IMR-90 (cell line): ENCODE measurements around the gene PSMD9. TPM values are rescaled to one million over a fixed set of nuclear protein-coding genes. Genes with fewer than 3 reads are reported as not detected.

Experiments used
- ATAC-seq: fragments of 200-7000 bp; cut with Tn5 transposase; 2 replicates; pipeline ENCODE4 v1.9.1; 2020; ENCODE audit warnings: low read depth, mild to moderate bottlenecking, moderate library complexity
- BruUV-seq: library from RNA; stranded (reverse); fragments of 400-500 nt; replicated peaks from 2 replicates; lab custom pipeline; 2021; lab: Mats Ljungman, UMichigan
- CTCF ChIA-PET: fragments of 300-600 bp; formaldehyde crosslinking; extraction: SDS; loops from one replicate; lab custom pipeline; 2021; ENCODE audit warnings: antibody characterized with exemption; lab: Yijun Ruan, JAX
- POLR2A ChIA-PET: fragments of 300-600 bp; sonication (Branson Sonifier 250); formaldehyde crosslinking; loops from one replicate; lab custom pipeline; 2022; ENCODE audit warnings: antibody characterized with exemption; ENCODE audit not compliant: unreplicated experiment; lab: Charles Lee
- DNase-seq: peaks from one replicate; pipeline ENCODE4 v3.0.0; 2013
- H2AFZ ChIP-seq: replicated peaks from 2 replicates; pipeline ENCODE3; 2013; ENCODE audit warnings: low read length, mild to moderate bottlenecking; ENCODE audit not compliant: poor library complexity
- H2AK5ac ChIP-seq: 2 replicates; pipeline ENCODE4 v1.6.1; 2013; ENCODE audit warnings: low read depth, low read length, inconsistent platforms
- H2AK9ac ChIP-seq: replicated peaks from 2 replicates; pipeline ENCODE3; 2013; ENCODE audit warnings: mild to moderate bottlenecking, low read depth, low read length, moderate library complexity; ENCODE audit not compliant: poor library complexity
- H2BK120ac ChIP-seq: 2 replicates; pipeline ENCODE4 v1.6.1; 2013; ENCODE audit warnings: low read depth, low read length, inconsistent platforms
- H2BK15ac ChIP-seq: 3 replicates; pipeline ENCODE4 v1.6.1; 2013; ENCODE audit warnings: low read depth, low read length, inconsistent platforms
- H2BK20ac ChIP-seq: 2 replicates; pipeline ENCODE4 v1.6.1; 2013; ENCODE audit warnings: low read depth, mild to moderate bottlenecking, inconsistent platforms, low read length, moderate library complexity
- H2BK5ac ChIP-seq: 2 replicates; pipeline ENCODE4 v1.6.1; 2013; ENCODE audit warnings: mild to moderate bottlenecking, low read depth, low read length, inconsistent platforms; ENCODE audit not compliant: poor library complexity, severe bottlenecking
- H3K14ac ChIP-seq: replicated peaks from 2 replicates; pipeline ENCODE4 v1.6.1; 2013; ENCODE audit warnings: low read depth, low read length, inconsistent platforms
- H3K18ac ChIP-seq: 2 replicates; pipeline ENCODE4 v1.6.1; 2013; ENCODE audit warnings: low read depth, low read length, control low read depth
- H3K23ac ChIP-seq: 2 replicates; pipeline ENCODE4 v1.6.1; 2013; ENCODE audit warnings: low read depth, low read length, inconsistent platforms
- H3K27ac ChIP-seq: 2 replicates; pipeline ENCODE4 v1.5.1; 2013; ENCODE audit warnings: mild to moderate bottlenecking, control low read depth, low read length; ENCODE audit not compliant: insufficient read depth
- H3K27me3 ChIP-seq: 2 replicates; pipeline ENCODE4 v1.6.1; 2013; ENCODE audit warnings: low read length; ENCODE audit not compliant: control insufficient read depth, insufficient read depth
- H3K36me3 ChIP-seq: 2 replicates; pipeline ENCODE4 v1.6.1; 2013; ENCODE audit warnings: low read length, mixed read lengths; ENCODE audit not compliant: control insufficient read depth, insufficient read depth
- H3K4ac ChIP-seq: 2 replicates; pipeline ENCODE4 v1.6.1; 2013; ENCODE audit warnings: low read depth, low read length, inconsistent platforms
- H3K4me1 ChIP-seq: 2 replicates; pipeline ENCODE4 v1.6.1; 2013; ENCODE audit warnings: low read length, mixed read lengths; ENCODE audit not compliant: control insufficient read depth, insufficient read depth
- H3K4me2 ChIP-seq: 2 replicates; pipeline ENCODE4 v1.6.1; 2013; ENCODE audit warnings: low read depth, mild to moderate bottlenecking, control low read depth, low read length, moderate library complexity
- H3K4me3 ChIP-seq: 2 replicates; pipeline ENCODE4 v1.5.1; 2013; ENCODE audit warnings: low read depth, mild to moderate bottlenecking, control low read depth, low read length, moderate library complexity; ENCODE audit not compliant: insufficient read depth
- H3K56ac ChIP-seq: 2 replicates; pipeline ENCODE4 v1.6.1; 2013; ENCODE audit warnings: low read length, inconsistent platforms; ENCODE audit not compliant: insufficient read depth; ENCODE audit errors: extremely low read depth
- H3K79me1 ChIP-seq, 2 experiments: 2 replicates each; pipeline ENCODE4 v1.6.1; 2013; ENCODE audit warnings: low read length in 2 of 2, inconsistent platforms in 1 of 2, low read depth in 1 of 2
- H3K9ac ChIP-seq: 2 replicates; pipeline ENCODE4 v1.6.1; 2013; ENCODE audit warnings: low read depth, low read length, control low read depth
- H3K9me1 ChIP-seq: 2 replicates; pipeline ENCODE4 v1.6.1; 2013; ENCODE audit warnings: low read length, inconsistent platforms; ENCODE audit not compliant: insufficient read depth
- H3K9me3 ChIP-seq: 2 replicates; pipeline ENCODE4 v1.6.1; 2013; ENCODE audit warnings: low read length; ENCODE audit not compliant: control insufficient read depth, insufficient read depth
- H4K20me1 ChIP-seq: 2 replicates; pipeline ENCODE4 v1.6.1; 2013; ENCODE audit warnings: low read length, inconsistent platforms; ENCODE audit not compliant: insufficient read depth
- H4K5ac ChIP-seq: 2 replicates; pipeline ENCODE4 v1.6.1; 2013; ENCODE audit warnings: mild to moderate bottlenecking, low read depth, low read length, control low read depth
- H4K8ac ChIP-seq, 2 experiments: 2 replicates each; pipeline ENCODE4 v1.6.1; 2013; ENCODE audit warnings: low read depth in 2 of 2, low read length in 2 of 2, control low read depth in 1 of 2, inconsistent platforms in 1 of 2
- H4K91ac ChIP-seq: 2 replicates; pipeline ENCODE4 v1.6.1; 2013; ENCODE audit warnings: low read depth, low read length, inconsistent platforms; ENCODE audit not compliant: insufficient read depth
- BHLHE40 ChIP-seq: fragments of 150-350 bp; IDR thresholded peaks from 2 replicates; pipeline ENCODE4 v1.6.1; 2016; ENCODE audit warnings: mild to moderate bottlenecking, low read depth, low read length
- CTCF ChIP-seq: conservative IDR thresholded peaks from 2 replicates; pipeline ENCODE4 v1.5.1; 2012; ENCODE audit warnings: mild to moderate bottlenecking, low read depth, low read length, improper control_type of control experiment
- FOS ChIP-seq: fragments of 150-350 bp; IDR thresholded peaks from 2 replicates; pipeline ENCODE4 v1.6.1; 2016; ENCODE audit warnings: low read depth, low read length
- MXI1 ChIP-seq: IDR thresholded peaks from 2 replicates; pipeline ENCODE4 v1.6.1; 2012; ENCODE audit warnings: low read depth, mild to moderate bottlenecking, low read length, moderate library complexity, borderline replicate concordance
- NFE2L2 ChIP-seq: fragments of 150-350 bp; IDR thresholded peaks from 2 replicates; pipeline ENCODE4 v1.6.1; 2016; ENCODE audit warnings: low read depth, mild to moderate bottlenecking, low read length
- POLR2A ChIP-seq: IDR thresholded peaks from 2 replicates; pipeline ENCODE4 v1.6.1; 2012; ENCODE audit warnings: mild to moderate bottlenecking, low read depth, low read length
- RAD21 ChIP-seq: IDR thresholded peaks from 2 replicates; pipeline ENCODE4 v1.6.1; 2012; ENCODE audit warnings: low read length, improper control_type of control experiment
- RCOR1 ChIP-seq: IDR thresholded peaks from 2 replicates; pipeline ENCODE4 v1.6.1; 2012; ENCODE audit warnings: mild to moderate bottlenecking, low read length, improper control_type of control experiment; ENCODE audit not compliant: insufficient replicate concordance
- RFX5 ChIP-seq: IDR thresholded peaks from 2 replicates; pipeline ENCODE4 v1.8.0; 2012; ENCODE audit warnings: low read depth, mild to moderate bottlenecking, low read length, moderate library complexity
- SMC3 ChIP-seq: fragments of 150-350 bp; IDR thresholded peaks from 2 replicates; pipeline ENCODE4 v1.6.1; 2016; ENCODE audit warnings: low read depth, mild to moderate bottlenecking, antibody characterized with exemption, low read length, moderate library complexity
- USF2 ChIP-seq: fragments of 150-350 bp; IDR thresholded peaks from 2 replicates; pipeline ENCODE4 v1.6.1; 2017; ENCODE audit warnings: mild to moderate bottlenecking, antibody characterized with exemption, low read length, low read depth
- WGBS, 2 experiments: methylation state at CpG; one replicate each; pipeline versions ENCODE4 v1.1.5 to v1.1.7; 2013; ENCODE audit warnings: missing lambda C conversion rate in 2 of 2; ENCODE audit not compliant: insufficient read length in 1 of 2; ENCODE audit errors: extremely low coverage in 2 of 2; 5-methylcytosine and 5-hydroxymethylcytosine counted together
- dilution Hi-C: fragments of 300-500 bp; cut with HindIII; formaldehyde crosslinking; loops from one replicate; pipeline ENCODE4 v1.14.3; 2018; ENCODE audit warnings: low sequenced_read_pairs; ENCODE audit not compliant: unreplicated experiment
- in situ Hi-C: fragments of 300-500 bp; cut with MboI; formaldehyde crosslinking; loops from 3 replicates; pipeline ENCODE4 v1.14.3; 2019; ENCODE audit warnings: low sequenced_read_pairs, inconsistent platforms, mixed read lengths
- intact Hi-C: fragments of 100-400 bp; cut with micrococcal nuclease; formaldehyde crosslinking; loops from 2 replicates; pipeline ENCODE4 v1.10.0; 2022
- polyA plus RNA-seq, 3 experiments: library from polyadenylated mRNA; depleted of rRNA; stranded (reverse); fragments of >200 nt; gene quantifications; 2 replicates each; pipeline ENCODE4 v1.2.3, GENCODE V29; 2012; ENCODE audit warnings: low replicate concordance in 1 of 3
- total RNA-seq: library from RNA; depleted of rRNA; stranded (reverse); fragments of >200 nt; gene quantifications from 2 replicates; pipeline ENCODE4 v1.2.3, GENCODE V29; 2012
- TF ChIP-seq, protein P1 (sequence below): fragments of 150-350 bp; IDR thresholded peaks from 2 replicates; pipeline ENCODE4 v1.6.1; 2016; ENCODE audit warnings: low read depth, mild to moderate bottlenecking, low read length, moderate library complexity, borderline replicate concordance

Gene PSMD9
- total and polyA plus RNA-seq, 2 of the 4 experiments (the other 2 are of a cell fraction), result 135 to 142 TPM

- TF ChIP-seq, protein P1, sequence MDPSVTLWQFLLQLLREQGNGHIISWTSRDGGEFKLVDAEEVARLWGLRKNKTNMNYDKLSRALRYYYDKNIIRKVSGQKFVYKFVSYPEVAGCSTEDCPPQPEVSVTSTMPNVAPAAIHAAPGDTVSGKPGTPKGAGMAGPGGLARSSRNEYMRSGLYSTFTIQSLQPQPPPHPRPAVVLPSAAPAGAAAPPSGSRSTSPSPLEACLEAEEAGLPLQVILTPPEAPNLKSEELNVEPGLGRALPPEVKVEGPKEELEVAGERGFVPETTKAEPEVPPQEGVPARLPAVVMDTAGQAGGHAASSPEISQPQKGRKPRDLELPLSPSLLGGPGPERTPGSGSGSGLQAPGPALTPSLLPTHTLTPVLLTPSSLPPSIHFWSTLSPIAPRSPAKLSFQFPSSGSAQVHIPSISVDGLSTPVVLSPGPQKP, result no peak
- TF ChIP-seq NFE2L2 (no peak), RCOR1 (no peak), CTCF (no peak), USF2 (no peak), BHLHE40 (no peak), MXI1 (no peak), FOS (no peak), RAD21 (no peak), POLR2A (no peak), SMC3 (no peak), RFX5 (no peak)
- Histone ChIP-seq H2BK5ac (peak overlapping the region; percentile 94), H3K36me3 (no peaks in the 10 kb centered on the region), H3K79me1 (peaks cover 0 to 12% of the 10 kb centered on the region in 2 experiments; a peak in 1 of 4 replicates), H3K27ac (peak overlapping the region; percentile 83), H3K27me3 (no peaks in the 10 kb centered on the region), H4K5ac (peak overlapping the region; percentile 94), H3K4me3 (no peak overlapping the region), H3K56ac (peak overlapping the region; percentile 76), H3K4me1 (peaks cover 18% of the 10 kb centered on the region), H2AFZ (peak overlapping the region; percentile 36), H3K4ac (peak overlapping the region; percentile 97), H4K91ac (peak overlapping the region; percentile 98), H2AK9ac (peak overlapping the region; percentile 26), H4K20me1 (no peaks in the 10 kb centered on the region), H3K4me2 (0 out of 2 replicates have a peak overlapping the region, but pooled peaks have one; percentile 19), H3K9me1 (peaks cover 16% of the 10 kb centered on the region), H3K23ac (peak overlapping the region; percentile 55), H2BK15ac (peak overlapping the region; percentile 64; the same call in 2 of the 3 replicates), H3K9ac (no peak overlapping the region; the same call in 1 of the 2 replicates), H3K18ac (peak overlapping the region; percentile 95), H4K8ac (peak overlapping the region; percentile 85 to 98), H2BK20ac (peak overlapping the region; percentile 90), H3K14ac (peak overlapping the region; percentile 93), H3K9me3 (no peaks in the 10 kb centered on the region), H2BK120ac (peak overlapping the region; percentile 92), H2AK5ac (peak overlapping the region; percentile 85)
- in situ Hi-C loops, result no loop called here
- peak; percentile 83 for DNase-seq
- no CpG with 5 or more reads among the region's 7 CpGs for WGBS, 2 experiments
- ATAC-seq, result peak; percentile 24
- dilution Hi-C loops, result no loop called here
- BruUV-seq, result TSS peak; percentile 76
- intact Hi-C loops, result no loop called here
- POLR2A ChIA-PET, result no interaction called here
- CTCF ChIA-PET, result no interaction called here
These were observed 36.7 kb downstream of the PSMD9 start for GRCh38 chr12:121925358-121925695.
